NCI-H1694 treated with DMSO at 0.1 percent for 48 hours (cell line): ENCODE results near the gene NR4A3.
"Not testable (repeated sequence)": the region's sequence is repeated elsewhere in the genome, so short reads cannot be mapped to it uniquely, and the experiment has no call there.

Experiments used
- DNase-seq: peaks from one replicate; lab custom pipeline; 2025; lab: John Stamatoyannopoulos, UW

The NR4A3 gene

DNA sequence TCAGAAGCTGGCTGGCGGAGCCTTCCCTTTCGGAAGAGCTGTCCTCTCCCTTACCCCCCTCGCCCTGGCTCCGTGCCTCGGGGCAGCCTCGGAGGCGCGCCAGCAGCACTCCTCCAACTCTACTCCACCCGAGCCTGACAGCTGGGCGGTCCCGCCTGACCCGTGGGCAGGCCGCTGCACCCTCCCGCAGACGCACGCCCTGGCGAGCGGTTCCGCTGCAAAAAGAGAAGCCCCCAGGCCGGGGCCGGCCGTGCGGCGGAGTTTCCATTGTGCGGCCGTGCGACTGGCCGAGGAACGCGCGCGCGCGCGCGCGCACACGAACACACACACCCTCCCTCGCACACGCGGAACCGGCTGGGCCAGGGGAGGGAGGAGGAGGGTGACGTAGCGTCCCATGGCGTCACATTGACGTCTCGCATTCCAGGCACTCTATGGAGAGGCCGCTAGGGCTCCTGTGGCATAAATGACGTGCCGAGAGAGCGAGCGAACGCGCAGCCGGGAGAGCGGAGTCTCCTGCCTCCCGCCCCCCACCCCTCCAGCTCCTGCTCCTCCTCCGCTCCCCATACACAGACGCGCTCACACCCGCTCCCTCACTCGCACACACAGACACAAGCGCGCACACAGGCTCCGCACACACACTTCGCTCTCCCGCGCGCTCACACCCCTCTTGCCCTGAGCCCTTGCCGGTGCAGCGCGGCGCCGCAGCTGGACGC lies at the start of gene NR4A3:
Gene NR4A3, plus strand, starts transcription at position 490 of the 713 bp plus-strand sequence. CDS start 6,158 bp downstream, outside the sequence.
- peak; percentile 56 for DNase-seq

DNA sequence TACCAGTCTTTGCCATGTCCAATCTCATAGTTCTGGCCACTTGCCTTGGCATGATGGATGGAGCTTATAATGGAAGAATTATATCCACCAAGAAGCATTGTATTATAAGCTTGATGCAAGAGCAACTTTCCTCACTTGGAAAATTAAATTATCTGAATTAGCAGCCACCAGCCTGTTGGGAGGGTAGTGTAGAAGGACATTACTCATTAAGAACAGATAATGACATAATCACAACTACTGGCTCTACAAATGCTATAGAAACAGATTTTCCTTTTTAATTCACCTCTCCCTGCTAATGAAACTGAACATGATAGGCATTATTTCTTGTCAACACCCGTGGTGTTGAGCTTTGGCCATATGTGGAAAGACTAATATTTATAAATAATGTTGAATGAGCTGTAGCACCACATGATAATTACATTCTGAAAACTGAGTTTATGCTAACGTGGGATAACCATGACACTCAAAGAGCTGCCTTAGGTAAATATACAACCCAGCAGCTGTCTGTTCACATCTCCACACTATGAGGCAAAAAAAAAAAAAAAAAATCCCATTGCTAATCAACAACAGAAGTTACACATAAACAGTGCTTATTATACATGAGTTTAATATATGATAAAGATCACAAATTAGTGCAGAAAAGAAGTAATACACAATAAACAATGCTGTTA lies 48.1 kb upstream of the NR4A3 start:
- DNase-seq: no peak

GRCh38 chr9:99778308-99778707 lies 43.4 kb upstream of the NR4A3 start:
- no peak for DNase-seq

- DNase-seq: no peak
Observed at GRCh38 chr9:99778836-99779235, 42.8 kb upstream of the NR4A3 start.

GRCh38 chr9:99779277-99779676 lies 42.4 kb upstream of the NR4A3 start:
- no peak for DNase-seq

- DNase-seq: not testable (repeated sequence)
Observed at GRCh38 chr9:99782349-99782748, 39.3 kb upstream of the NR4A3 start.

- DNase-seq: no peak
Observed at GRCh38 chr9:99782962-99783718, 38.5 kb upstream of the NR4A3 start.

GRCh38 chr9:99783799-99784198 lies 37.9 kb upstream of the NR4A3 start:
- DNase-seq: no peak

GRCh38 chr9:99785010-99785590 lies 36.6 kb upstream of the NR4A3 start:
- no peak for DNase-seq

- DNase-seq: no peak
Observed at GRCh38 chr9:99787556-99787955, 34.1 kb upstream of the NR4A3 start.

GRCh38 chr9:99793528-99793927 lies 28.2 kb upstream of the NR4A3 start:
- DNase-seq: no peak

DNA sequence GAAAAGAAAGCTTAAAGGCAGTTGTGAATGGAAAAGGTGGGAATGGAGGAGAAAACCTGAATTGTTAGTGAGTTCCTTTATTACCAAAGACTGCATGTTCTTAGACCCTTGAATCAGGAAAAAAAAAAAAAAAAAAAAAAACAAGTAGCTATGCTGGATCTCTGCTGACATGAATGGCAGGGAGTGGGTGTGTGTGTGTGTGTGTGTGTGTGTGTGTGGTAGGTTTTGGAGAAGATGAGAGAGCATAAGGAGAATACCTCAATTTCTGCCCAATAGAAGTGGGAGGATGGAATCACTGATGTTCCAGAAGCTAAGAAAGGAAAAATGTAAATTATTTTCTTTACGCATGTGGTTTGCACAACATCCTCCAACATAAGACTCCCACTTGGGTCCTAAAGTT lies 25.5 kb upstream of the NR4A3 start:
- DNase-seq: no peak

GRCh38 chr9:99801775-99802174 lies 19.9 kb upstream of the NR4A3 start:
- DNase-seq: no peak

DNA sequence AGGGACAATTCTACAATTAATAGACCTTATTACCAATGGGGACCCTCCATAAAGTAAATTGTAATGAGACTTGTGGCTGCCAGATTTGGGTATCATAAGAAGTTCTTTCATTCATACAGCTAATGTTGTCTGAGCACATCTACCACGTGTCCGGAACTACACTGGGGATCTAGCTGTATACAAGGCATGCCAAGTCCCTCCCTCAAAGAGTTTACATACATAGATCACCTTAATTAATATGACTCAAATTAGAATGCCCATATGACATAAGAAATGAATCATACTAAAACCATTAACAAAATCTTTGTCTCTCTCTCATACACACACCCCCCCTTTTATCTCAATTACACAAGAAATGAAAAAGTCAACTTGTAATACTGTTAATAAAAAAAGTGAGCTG lies 18.0 kb upstream of the NR4A3 start:
- no peak for DNase-seq

DNA sequence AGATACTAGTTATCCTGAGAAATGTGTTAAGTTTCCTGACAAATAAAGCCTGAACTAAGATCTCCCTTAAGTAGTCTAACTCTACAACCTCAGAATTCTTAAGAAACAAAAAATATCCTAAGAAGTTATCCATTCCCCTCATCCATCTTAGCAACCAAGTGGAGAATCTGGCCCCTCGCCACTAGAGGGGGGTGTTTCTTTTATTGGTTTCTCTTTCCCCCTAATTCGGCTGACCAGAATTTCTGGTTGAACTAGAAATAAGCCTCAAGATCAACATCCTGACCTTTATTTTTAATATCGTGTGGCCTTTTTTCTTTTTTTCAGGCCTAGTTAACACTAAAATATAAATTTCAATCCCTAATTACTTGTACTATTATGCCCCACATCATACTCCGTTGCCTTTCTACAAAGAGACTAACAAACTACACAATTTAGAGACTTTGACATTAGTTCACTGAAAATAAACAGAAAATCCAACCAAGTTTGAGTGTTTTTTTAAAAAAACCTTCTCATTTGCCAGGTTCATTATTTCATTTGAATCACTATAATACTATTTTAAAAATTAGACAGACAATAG lies 14.3 kb upstream of the NR4A3 start:
- DNase-seq: peak; percentile 16

GRCh38 chr9:99807956-99808355 lies 13.7 kb upstream of the NR4A3 start:
- DNase-seq: no peak

GRCh38 chr9:99808454-99808853 lies 13.2 kb upstream of the NR4A3 start:
- no peak for DNase-seq

- DNase-seq: no peak
Observed at GRCh38 chr9:99809586-99810319, 11.9 kb upstream of the NR4A3 start.

DNA sequence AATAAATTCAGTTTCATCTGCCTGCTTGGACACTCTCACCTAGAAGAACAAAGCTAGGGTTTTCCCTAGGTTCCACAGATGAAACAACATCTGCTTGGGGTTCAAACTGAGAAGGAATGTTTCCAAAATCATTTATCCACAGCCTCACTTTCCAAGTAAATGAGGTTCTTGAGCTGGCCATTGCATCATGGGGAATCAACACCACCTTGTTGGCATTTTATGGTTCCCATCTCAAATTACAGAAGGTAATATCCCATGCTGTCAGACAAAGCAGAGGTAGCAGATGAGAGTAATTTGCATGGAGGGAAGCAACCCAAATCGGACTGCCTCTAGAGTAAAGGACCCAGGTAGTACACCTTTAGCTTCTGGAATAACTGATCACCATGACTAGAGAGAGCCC lies 10.5 kb upstream of the NR4A3 start:
- DNase-seq: no peak

- no peak for DNase-seq
Observed at GRCh38 chr9:99811598-99812383, 9.9 kb upstream of the NR4A3 start.

DNA sequence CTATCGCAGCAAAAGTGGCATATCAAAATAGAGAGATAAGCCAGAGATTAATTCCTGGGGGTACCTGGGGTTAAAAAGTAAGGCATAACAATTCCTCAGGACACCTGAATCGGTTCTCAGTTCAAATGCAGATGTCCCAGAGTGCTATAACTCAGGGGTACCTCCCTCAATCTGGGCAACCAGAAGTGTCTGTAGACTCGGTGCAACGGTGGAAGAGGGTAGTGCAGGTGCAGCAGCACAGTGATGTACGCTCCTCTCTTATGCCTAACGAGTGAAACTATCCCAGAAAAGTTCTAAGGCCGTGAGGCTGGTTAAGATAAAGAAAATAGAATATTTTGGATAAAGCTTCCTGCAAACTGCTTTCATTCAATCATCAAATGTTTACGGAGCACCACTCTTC lies 7.9 kb upstream of the NR4A3 start:
- no peak for DNase-seq
